RWPE1 (cell line): Measurements from ENCODE around the gene SCAND1.
"Not testable (repeated sequence)": the region's sequence is repeated elsewhere in the genome, so short reads cannot be mapped to it uniquely, and the experiment has no call there.

ENCODE experiments used
- CTCF ChIA-PET: fragments of 350-600 bp; sonication (Branson Sonifier 250); formaldehyde crosslinking; extraction: SDS; loops from one replicate; lab custom pipeline; 2021; lab: Yijun Ruan, JAX
- POLR2A ChIA-PET: fragments of 400-600 bp; formaldehyde crosslinking; extraction: SDS; loops from one replicate; lab custom pipeline; 2020; ENCODE audit warnings: antibody characterized with exemption; ENCODE audit not compliant: low non-redundant PET; lab: Yijun Ruan, JAX
- DNase-seq: peaks from one replicate; pipeline ENCODE4 v3.0.0; 2012; ENCODE audit warnings: low spot score
- H3K27ac ChIP-seq: fragments of 450-650 bp; 2 replicates; pipeline ENCODE4 v1.5.1; 2017
- CTCF ChIP-seq: fragments of 450-650 bp; conservative IDR thresholded peaks from 2 replicates; pipeline ENCODE4 v1.5.1; 2017; ENCODE audit warnings: low read depth, mild to moderate bottlenecking

The SCAND1 gene

DNA sequence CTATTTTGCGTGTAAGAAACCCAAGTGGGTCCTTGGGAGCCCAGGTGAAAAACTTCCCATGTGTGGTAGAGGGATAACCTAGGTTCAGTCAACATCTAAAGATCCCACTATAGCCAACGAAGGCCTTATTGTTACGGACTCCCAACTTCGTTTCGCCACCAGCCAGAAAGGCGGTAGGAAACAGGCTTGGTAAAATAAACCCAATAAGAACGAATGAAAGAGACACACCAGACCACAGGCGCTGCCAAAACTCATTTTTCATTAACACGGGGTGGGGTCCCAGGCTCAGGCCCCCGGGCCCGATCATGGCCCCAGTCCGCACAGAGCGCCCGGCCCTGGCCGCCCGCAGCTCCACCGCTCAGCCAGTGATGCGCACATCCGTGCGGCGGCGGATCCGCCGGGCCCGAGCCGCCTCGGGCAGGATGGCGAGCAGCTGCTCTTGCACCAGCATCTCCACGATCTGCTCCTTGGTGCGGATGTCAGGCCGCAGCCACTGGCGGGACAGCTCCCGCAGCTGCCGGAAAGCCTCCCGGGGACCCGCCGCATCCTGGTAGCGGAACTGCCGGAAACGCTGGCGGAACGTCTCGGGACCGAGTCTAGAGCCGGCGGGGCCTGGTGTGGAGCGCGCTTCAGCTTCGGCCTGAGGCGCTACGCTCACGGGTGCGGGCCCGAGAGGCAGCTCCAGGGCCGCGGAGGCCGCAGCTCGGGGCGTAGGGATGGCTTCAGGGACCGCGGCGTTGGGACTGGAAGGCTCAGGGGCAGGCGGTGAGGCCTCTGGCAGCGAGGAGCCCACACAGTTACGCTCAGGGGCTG, 709 bp downstream of the SCAND1 start:
- peak overlapping the region; percentile 99 for H3K27ac ChIP-seq
- POLR2A ChIA-PET = interaction anchor here (0.5 to 3.3 kb wide), 10 partner anchors 13 to 318 kb away, joined by 3 to 15 read pairs (median 4); partner anchors contain the start of gene RBM39
- peak; percentile 70 for DNase-seq
- CTCF ChIA-PET = interaction anchor here (0.5 to 2.5 kb wide), 40 partner anchors 9 to 904 kb away, joined by 3 to 17 read pairs (median 4); partner anchors contain the start of genes CNBD2 and RBM39
- TF ChIP-seq CTCF = no peak

- ChIA-PET CTCF (interaction anchor here (0.6 to 0.8 kb wide), 4 partner anchors 11 to 813 kb away, joined by 3 to 5 read pairs (median 4); no protein-coding TSS in a partner anchor), POLR2A (interaction anchor here (0.6 to 3.3 kb wide), 3 partner anchors 12 to 210 kb away, joined by 4 to 15 read pairs (median 9); partner anchors contain the start of gene RBM39)
- H3K27ac ChIP-seq = peak overlapping the region; percentile 99
- TF ChIP-seq CTCF = no peak
- peak; percentile 50 for DNase-seq
Observed at GRCh38 chr20:35952480-35953386, 1.6 kb downstream of the SCAND1 start.

DNA sequence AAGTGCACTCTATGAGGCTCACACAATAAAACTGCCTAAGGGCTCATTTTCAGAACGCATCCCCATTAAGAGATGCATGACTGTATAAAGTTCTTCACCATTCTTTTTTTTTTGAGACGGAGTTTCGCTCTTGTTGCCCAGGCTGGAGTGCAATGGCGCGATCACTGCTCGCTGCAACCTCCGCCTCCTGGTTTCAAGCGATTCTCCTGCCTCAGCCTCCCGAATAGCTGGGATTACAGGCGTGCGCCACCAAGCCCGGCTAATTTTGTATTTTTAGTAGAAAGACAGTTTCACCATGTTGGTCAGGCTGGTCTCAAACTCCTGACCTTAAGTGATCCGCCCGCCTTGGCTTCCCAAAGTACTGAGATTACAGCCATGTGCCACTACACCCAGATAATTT, 2.2 kb downstream of the SCAND1 start:
- CTCF ChIA-PET = interaction anchor here (0.7 to 0.8 kb wide), 2 partner anchors 10 to 34 kb away, joined by 3 to 5 read pairs; no protein-coding TSS in a partner anchor
- H3K27ac ChIP-seq = peak overlapping the region; percentile 46
- POLR2A ChIA-PET = interaction anchor here (3.3 kb wide), 1 partner anchor 209 kb away, joined by 15 read pairs; the partner anchor contains the start of gene RBM39
- not testable (repeated sequence) for DNase-seq

- no peak for DNase-seq
- ChIA-PET CTCF (interaction anchor here (0.6 kb wide), 1 partner anchor 343 kb away, joined by 4 read pairs; no protein-coding TSS in a partner anchor), POLR2A (no interaction called here)
- H3K27ac ChIP-seq = no peak overlapping the region
- TF ChIP-seq CTCF = no peak
Observed at GRCh38 chr20:35950093-35950492, 4.2 kb downstream of the SCAND1 start.

DNA sequence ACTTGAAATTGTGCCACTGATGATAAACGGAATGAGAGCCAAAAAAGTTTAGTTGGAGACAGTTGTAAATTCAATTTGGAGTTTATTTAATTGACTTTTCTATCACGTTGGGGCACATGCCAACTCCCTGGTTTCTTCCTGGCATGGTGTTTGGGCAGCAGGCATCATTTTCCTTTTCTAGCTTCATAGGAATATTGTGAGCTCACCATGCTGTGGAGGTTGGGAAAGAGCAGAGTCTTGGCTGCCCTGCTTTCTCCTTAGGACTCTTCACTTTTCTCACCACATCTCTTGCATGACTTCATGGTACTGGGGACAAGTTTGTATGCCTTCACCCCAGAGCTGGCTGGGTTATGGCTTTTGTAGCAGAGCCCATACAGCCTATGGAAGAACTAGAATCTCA, 6.4 kb downstream of the SCAND1 start:
- ChIA-PET POLR2A (no interaction called here), CTCF (interaction anchor here (0.6 to 1.5 kb wide), 4 partner anchors 11 to 387 kb away, joined by 3 to 4 read pairs (median 3); no protein-coding TSS in a partner anchor)
- H3K27ac ChIP-seq = no peak overlapping the region
- no peak for TF ChIP-seq CTCF
- DNase-seq = no peak

GRCh38 chr20:35947489-35947888, 6.8 kb downstream of the SCAND1 start:
- ChIA-PET CTCF (interaction anchor here (1.1 to 1.5 kb wide), 4 partner anchors 11 to 387 kb away, joined by 3 to 4 read pairs (median 3); no protein-coding TSS in a partner anchor), POLR2A (no interaction called here)
- no peak for DNase-seq
- 0 out of 2 replicates have a peak overlapping the region, but pooled peaks have one; percentile 7 for H3K27ac ChIP-seq
- no peak; the same call in 1 of the 2 replicates for TF ChIP-seq CTCF
